Neural cell (in vitro differentiated cells): Measurements from ENCODE around the gene ZNF195. TPM values are rescaled to one million over a fixed set of nuclear protein-coding genes. Genes with fewer than 3 reads are reported as not detected.
A peak's percentile ranks its signal among the peaks of the same experiment; 100 is the strongest.

Experiments used
- H2AFZ ChIP-seq: fragments of 200-600, 300-800 bp; sonication (generic), shearing (Covaris generic); 2 replicates; pipeline ENCODE4 v1.6.0; 2014; ENCODE audit warnings: low read depth, mild to moderate bottlenecking, antibody characterized with exemption, low read length, moderate library complexity
- H3F3A ChIP-seq: fragments of 200-600 bp; shearing (Covaris generic); 2 replicates; pipeline ENCODE4 v1.6.1; 2016; ENCODE audit warnings: mild to moderate bottlenecking, moderate library complexity, mixed read lengths, antibody characterized with exemption, low read length; ENCODE audit not compliant: insufficient read depth, poor library complexity, severe bottlenecking
- H3K27ac ChIP-seq: fragments of 200-600, 300-800 bp; sonication (generic), shearing (Covaris generic); 2 replicates; pipeline ENCODE4 v1.5.1; 2014; ENCODE audit warnings: mild to moderate bottlenecking, low read length, moderate library complexity
- H3K27me3 ChIP-seq: fragments of 300-800, 200-600 bp; sonication (generic), shearing (Covaris generic); 2 replicates; pipeline ENCODE4 v1.6.0; 2014; ENCODE audit warnings: mild to moderate bottlenecking, low read depth, low read length, moderate library complexity; ENCODE audit not compliant: insufficient read depth
- H3K36me3 ChIP-seq: fragments of 300-800, 200-600 bp; sonication (generic), shearing (Covaris generic); 2 replicates; pipeline ENCODE4 v1.5.1; 2014; ENCODE audit warnings: mild to moderate bottlenecking, antibody characterized with exemption, low read length, moderate library complexity; ENCODE audit not compliant: insufficient read depth
- H3K4me2 ChIP-seq: fragments of 300-800, 200-600 bp; sonication (generic), shearing (Covaris generic); 2 replicates; pipeline ENCODE4 v1.6.0; 2014; ENCODE audit warnings: mild to moderate bottlenecking, low read length
- H3K4me3 ChIP-seq: fragments of 300-800, 200-600 bp; sonication (generic), shearing (Covaris generic); 2 replicates; pipeline ENCODE4 v1.5.1; 2014; ENCODE audit warnings: mild to moderate bottlenecking, low read length, moderate library complexity
- H3K79me2 ChIP-seq: fragments of 200-600 bp; shearing (Covaris generic); replicated peaks from 2 replicates; pipeline ENCODE4 v1.6.0; 2014; ENCODE audit warnings: mild to moderate bottlenecking, low read length, moderate library complexity; ENCODE audit not compliant: insufficient read depth
- H3K9ac ChIP-seq: fragments of 300-800, 200-600 bp; sonication (generic), shearing (Covaris generic); 2 replicates; pipeline ENCODE4 v1.6.1; 2016; ENCODE audit warnings: mild to moderate bottlenecking, low read length, mixed read lengths
- H3K9me2 ChIP-seq: fragments of 200-600 bp; shearing (Covaris generic); 2 replicates; pipeline ENCODE4 v1.6.1; 2016; ENCODE audit warnings: mild to moderate bottlenecking, low read length, mixed read lengths; ENCODE audit not compliant: insufficient read depth
- H3K9me3 ChIP-seq: fragments of 200-600, 300-800 bp; sonication (generic), shearing (Covaris generic); 2 replicates; pipeline ENCODE4 v1.6.1; 2016; ENCODE audit warnings: mild to moderate bottlenecking, mixed run types, low read length, moderate library complexity, mixed read lengths
- H4K20me1 ChIP-seq: fragments of 200-600 bp; shearing (Covaris generic); 2 replicates; pipeline ENCODE4 v1.6.1; 2016; ENCODE audit warnings: mild to moderate bottlenecking, mixed run types; ENCODE audit not compliant: insufficient read depth
- EP300 ChIP-seq: fragments of 450-650 bp; conservative IDR thresholded peaks from 2 replicates; pipeline ENCODE4 v1.6.1; 2014; ENCODE audit warnings: antibody characterized with exemption, mild to moderate bottlenecking, moderate library complexity; ENCODE audit not compliant: poor library complexity, severe bottlenecking
- EZH2 ChIP-seq: fragments of 200-600, 300-800 bp; shearing (Covaris generic), sonication (generic); IDR thresholded peaks from 2 replicates; pipeline ENCODE4 v1.6.1; 2014; ENCODE audit warnings: antibody characterized with exemption, low read length, borderline replicate concordance, mild to moderate bottlenecking; ENCODE audit not compliant: insufficient read depth, poor library complexity, severe bottlenecking
- MXI1 ChIP-seq: fragments of 450-650 bp; conservative IDR thresholded peaks from 2 replicates; pipeline ENCODE4 v1.6.1; 2014; ENCODE audit warnings: antibody characterized with exemption, mild to moderate bottlenecking; ENCODE audit not compliant: poor library complexity, severe bottlenecking
- RAD21 ChIP-seq: fragments of 450-650 bp; conservative IDR thresholded peaks from 2 replicates; pipeline ENCODE4 v1.6.1; 2014; ENCODE audit warnings: antibody characterized with exemption, mild to moderate bottlenecking, moderate library complexity
- SMC3 ChIP-seq: fragments of 450-650 bp; conservative IDR thresholded peaks from 2 replicates; pipeline ENCODE4 v1.6.1; 2014; ENCODE audit warnings: antibody characterized with exemption, mild to moderate bottlenecking, moderate library complexity; ENCODE audit not compliant: poor library complexity
- TAF1 ChIP-seq: IDR thresholded peaks from 2 replicates; pipeline ENCODE4 v1.6.1; 2012; ENCODE audit warnings: low read depth
- polyA plus RNA-seq: library from polyadenylated mRNA; depleted of rRNA; stranded (reverse); fragments of >200 nt; gene quantifications from 2 replicates; pipeline ENCODE4 v1.2.3, GENCODE V29; 2014
- TF ChIP-seq, protein P1 (sequence below): IDR thresholded peaks from 2 replicates; pipeline ENCODE4 v1.6.1; 2012; ENCODE audit warnings: borderline replicate concordance
- TF ChIP-seq, protein P2 (sequence below): fragments of 450-650 bp; IDR thresholded peaks from 2 replicates; pipeline ENCODE4 v1.5.1; 2014; ENCODE audit warnings: antibody characterized with exemption, mild to moderate bottlenecking, moderate library complexity; ENCODE audit not compliant: poor library complexity, severe bottlenecking

ZNF195 gene
- polyA plus RNA-seq, 1 donor from 2014 or later = 101 TPM

DNA sequence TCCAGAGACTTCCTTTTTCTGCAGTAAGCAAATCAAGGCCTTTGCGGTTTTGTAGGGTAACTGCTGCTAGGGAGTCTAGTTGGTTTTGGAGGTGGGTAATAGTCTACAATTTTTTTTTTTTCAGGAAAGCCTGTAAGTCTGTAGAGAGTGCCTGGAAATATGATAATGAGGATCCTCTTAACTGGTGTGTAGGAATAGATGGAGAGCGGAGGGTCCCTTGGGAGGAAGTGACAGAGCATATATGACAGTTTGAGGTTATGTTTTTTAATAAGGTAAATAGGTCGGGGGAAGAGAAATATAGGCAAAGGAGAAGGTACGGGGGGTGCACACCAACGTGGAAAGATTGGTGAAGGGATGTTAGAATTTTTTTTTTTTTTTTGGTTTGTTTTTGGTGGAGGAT is 25.9 kb downstream of the ZNF195 start:
- Histone ChIP-seq H3K4me2 (no peak overlapping the region), H3K27ac (peak overlapping the region; percentile 44), H3K4me3 (no peak overlapping the region), H2AFZ (no peak overlapping the region), H3K79me2 (no peaks in the 10 kb centered on the region), H4K20me1 (no peaks in the 10 kb centered on the region), H3K9me2 (no peaks in the 10 kb centered on the region), H3K9ac (no peak overlapping the region), H3K27me3 (no peaks in the 10 kb centered on the region), H3K36me3 (peaks cover 6% of the 10 kb centered on the region), H3K9me3 (peaks cover 1% of the 10 kb centered on the region), H3F3A (no peaks in the 10 kb centered on the region)
- no peak for TF ChIP-seq MXI1
- TF ChIP-seq EP300 = no peak
- TF ChIP-seq, protein P1, sequence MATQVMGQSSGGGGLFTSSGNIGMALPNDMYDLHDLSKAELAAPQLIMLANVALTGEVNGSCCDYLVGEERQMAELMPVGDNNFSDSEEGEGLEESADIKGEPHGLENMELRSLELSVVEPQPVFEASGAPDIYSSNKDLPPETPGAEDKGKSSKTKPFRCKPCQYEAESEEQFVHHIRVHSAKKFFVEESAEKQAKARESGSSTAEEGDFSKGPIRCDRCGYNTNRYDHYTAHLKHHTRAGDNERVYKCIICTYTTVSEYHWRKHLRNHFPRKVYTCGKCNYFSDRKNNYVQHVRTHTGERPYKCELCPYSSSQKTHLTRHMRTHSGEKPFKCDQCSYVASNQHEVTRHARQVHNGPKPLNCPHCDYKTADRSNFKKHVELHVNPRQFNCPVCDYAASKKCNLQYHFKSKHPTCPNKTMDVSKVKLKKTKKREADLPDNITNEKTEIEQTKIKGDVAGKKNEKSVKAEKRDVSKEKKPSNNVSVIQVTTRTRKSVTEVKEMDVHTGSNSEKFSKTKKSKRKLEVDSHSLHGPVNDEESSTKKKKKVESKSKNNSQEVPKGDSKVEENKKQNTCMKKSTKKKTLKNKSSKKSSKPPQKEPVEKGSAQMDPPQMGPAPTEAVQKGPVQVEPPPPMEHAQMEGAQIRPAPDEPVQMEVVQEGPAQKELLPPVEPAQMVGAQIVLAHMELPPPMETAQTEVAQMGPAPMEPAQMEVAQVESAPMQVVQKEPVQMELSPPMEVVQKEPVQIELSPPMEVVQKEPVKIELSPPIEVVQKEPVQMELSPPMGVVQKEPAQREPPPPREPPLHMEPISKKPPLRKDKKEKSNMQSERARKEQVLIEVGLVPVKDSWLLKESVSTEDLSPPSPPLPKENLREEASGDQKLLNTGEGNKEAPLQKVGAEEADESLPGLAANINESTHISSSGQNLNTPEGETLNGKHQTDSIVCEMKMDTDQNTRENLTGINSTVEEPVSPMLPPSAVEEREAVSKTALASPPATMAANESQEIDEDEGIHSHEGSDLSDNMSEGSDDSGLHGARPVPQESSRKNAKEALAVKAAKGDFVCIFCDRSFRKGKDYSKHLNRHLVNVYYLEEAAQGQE = no peak
- no peak for TF ChIP-seq RAD21
- TF ChIP-seq EZH2 = no peak
- no peak for TF ChIP-seq TAF1

DNA sequence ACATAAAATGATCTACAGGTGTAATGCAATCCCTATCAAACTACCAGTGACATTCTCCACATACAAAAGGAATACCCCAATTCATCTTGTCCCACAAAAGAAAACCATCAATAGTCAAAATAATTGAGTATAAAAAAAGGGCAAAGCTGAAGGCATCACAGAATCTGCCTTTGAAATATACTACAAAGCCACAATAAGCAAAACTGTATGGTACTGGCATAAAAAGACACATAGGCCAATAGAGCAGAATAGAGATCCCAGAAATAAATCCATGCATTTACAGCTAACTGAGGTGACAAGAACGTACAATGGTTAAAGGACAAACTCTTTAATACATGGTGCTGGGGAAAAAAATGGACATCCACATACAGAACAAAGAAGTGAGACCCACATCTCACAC is 31.8 kb downstream of the ZNF195 start:
- no peak overlapping the region for H3K27ac ChIP-seq
- no peaks in the 10 kb centered on the region for H4K20me1 ChIP-seq
- no peaks in the 10 kb centered on the region for H3K36me3 ChIP-seq
- no peaks in the 10 kb centered on the region for H3K9me2 ChIP-seq
- H3K79me2 ChIP-seq = no peaks in the 10 kb centered on the region
- no peak overlapping the region for H3K9ac ChIP-seq
- no peaks in the 10 kb centered on the region for H3F3A ChIP-seq
- H3K4me2 ChIP-seq = no peak overlapping the region
- H3K4me3 ChIP-seq = no peak overlapping the region
- H2AFZ ChIP-seq = no peak overlapping the region
- no peak for TF ChIP-seq EP300
- no peak for TF ChIP-seq SMC3
- no peak for TF ChIP-seq TAF1
- TF ChIP-seq RAD21 = no peak
- TF ChIP-seq, protein P2, sequence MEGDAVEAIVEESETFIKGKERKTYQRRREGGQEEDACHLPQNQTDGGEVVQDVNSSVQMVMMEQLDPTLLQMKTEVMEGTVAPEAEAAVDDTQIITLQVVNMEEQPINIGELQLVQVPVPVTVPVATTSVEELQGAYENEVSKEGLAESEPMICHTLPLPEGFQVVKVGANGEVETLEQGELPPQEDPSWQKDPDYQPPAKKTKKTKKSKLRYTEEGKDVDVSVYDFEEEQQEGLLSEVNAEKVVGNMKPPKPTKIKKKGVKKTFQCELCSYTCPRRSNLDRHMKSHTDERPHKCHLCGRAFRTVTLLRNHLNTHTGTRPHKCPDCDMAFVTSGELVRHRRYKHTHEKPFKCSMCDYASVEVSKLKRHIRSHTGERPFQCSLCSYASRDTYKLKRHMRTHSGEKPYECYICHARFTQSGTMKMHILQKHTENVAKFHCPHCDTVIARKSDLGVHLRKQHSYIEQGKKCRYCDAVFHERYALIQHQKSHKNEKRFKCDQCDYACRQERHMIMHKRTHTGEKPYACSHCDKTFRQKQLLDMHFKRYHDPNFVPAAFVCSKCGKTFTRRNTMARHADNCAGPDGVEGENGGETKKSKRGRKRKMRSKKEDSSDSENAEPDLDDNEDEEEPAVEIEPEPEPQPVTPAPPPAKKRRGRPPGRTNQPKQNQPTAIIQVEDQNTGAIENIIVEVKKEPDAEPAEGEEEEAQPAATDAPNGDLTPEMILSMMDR = no peak
- no peak for TF ChIP-seq MXI1
- TF ChIP-seq EZH2 = no peak
- TF ChIP-seq, protein P1 = no peak
- H3K9me3 ChIP-seq = peaks cover 5% of the 10 kb centered on the region
- H3K27me3 ChIP-seq = no peaks in the 10 kb centered on the region
